Lower leg skin (tissue), 3 donors: Measurements from ENCODE around the gene OR8B12.

Source experiments
- CTCF ChIP-seq, 3 donors: fragments of 450-650 bp; IDR thresholded peaks; one replicate each; pipeline ENCODE4 v1.5.1; 2016; ENCODE audit warnings: antibody characterized with exemption in 3 of 3, mild to moderate bottlenecking in 3 of 3, moderate library complexity in 2 of 3
- POLR2A ChIP-seq, 2 donors: fragments of 450-650 bp; IDR thresholded peaks; one replicate each; pipeline ENCODE4 v1.6.1; 2016 to 2017; ENCODE audit warnings: antibody characterized with exemption in 2 of 2, mild to moderate bottlenecking in 1 of 2, moderate library complexity in 1 of 2

GRCh38 chr11:124514131-124514530, 29.3 kb downstream of the OR8B12 start:
- no peak for TF ChIP-seq POLR2A (IDR thresholded peaks at IDR 0.05)
- no peak for TF ChIP-seq CTCF (IDR thresholded peaks at IDR 0.05)
